NCI-H748 treated with DMSO at 0.1 percent for 48 hours (cell line): ENCODE results near the gene BEND3.
"Not testable (repeated sequence)": the region's sequence is repeated elsewhere in the genome, so short reads cannot be mapped to it uniquely, and the experiment has no call there.

Experiments
- DNase-seq: peaks from one replicate; lab custom pipeline; 2025; lab: John Stamatoyannopoulos, UW

Gene BEND3

DNA sequence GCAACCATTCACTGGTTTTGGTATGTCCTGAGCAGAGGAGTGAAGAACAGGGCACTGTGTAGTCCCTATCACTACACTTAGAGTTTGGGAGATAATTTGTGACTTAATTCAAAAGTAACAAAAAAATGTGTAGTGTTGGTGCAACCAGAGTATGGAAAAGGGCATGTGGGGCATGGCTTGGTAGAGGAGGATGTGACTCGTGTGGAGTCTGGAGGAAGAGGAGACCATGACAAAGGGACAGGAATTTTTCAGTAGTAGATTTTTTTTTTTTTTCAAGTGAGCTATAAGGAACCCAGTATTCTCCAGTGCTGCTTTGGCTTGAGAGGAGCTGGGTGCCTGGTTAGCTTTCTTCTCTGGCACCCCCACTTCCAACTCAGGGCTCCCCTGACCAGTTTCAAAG lies 82.2 kb downstream of the BEND3 start:
- DNase-seq: no peak

- no peak for DNase-seq
Measured at GRCh38 chr6:107032051-107032450, 83.3 kb downstream of the BEND3 start.

- DNase-seq: no peak
Measured at GRCh38 chr6:107030151-107030550, 85.2 kb downstream of the BEND3 start.

GRCh38 chr6:107026965-107027364 lies 88.3 kb downstream of the BEND3 start:
- DNase-seq: no peak

DNA sequence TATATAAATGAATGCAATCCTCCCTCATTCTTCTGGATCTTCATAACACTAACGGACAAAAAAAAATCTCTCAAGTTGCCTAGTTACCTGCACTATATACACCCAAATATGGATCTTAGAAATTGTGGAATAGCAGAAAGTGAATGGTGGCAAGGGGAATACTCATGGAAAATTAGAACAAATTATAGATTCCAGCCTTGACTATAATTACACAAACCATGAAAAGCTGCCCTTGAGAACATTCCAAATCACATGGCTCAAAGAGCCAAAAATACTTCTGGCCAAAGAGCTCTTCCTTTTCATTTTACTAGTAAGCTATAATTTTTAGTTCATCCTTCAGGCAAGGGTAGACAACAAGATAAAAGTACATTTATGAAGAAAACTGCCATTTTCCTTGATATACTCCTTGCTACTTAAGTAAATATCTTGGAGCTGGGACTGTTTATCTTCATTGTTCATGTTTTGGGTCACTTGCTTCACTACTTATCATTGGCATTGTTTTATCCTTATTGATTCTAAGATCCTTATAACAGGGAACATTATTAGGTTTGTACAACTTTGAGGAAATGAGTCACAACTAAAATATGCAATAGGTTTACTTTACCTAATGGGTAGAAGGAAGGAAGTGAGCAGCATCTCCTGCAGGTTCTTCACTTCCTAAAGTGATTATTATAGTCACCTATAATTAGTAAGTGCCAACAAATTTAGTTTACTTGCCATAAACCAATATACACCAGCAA lies 93.7 kb downstream of the BEND3 start:
- no peak for DNase-seq

DNA sequence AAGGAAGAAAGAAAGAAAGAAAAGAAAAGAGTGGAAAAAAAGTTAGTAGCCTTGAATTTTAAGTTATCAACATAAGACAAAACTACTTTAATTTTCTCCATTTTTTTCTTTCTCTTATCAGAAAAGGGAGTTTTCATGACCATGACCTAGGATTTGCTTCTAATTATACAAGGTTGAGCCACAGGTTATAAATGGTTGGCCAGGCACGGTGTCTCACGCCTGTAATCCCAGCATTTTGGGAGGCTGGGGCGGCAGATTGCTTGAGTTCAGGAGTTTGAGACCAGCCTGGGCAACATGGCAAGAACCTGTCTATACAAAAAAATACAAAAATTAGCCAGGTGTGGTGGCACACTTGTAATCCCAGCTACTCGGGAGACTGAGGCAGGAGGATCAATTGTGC lies 95.1 kb downstream of the BEND3 start:
- no peak for DNase-seq

DNA sequence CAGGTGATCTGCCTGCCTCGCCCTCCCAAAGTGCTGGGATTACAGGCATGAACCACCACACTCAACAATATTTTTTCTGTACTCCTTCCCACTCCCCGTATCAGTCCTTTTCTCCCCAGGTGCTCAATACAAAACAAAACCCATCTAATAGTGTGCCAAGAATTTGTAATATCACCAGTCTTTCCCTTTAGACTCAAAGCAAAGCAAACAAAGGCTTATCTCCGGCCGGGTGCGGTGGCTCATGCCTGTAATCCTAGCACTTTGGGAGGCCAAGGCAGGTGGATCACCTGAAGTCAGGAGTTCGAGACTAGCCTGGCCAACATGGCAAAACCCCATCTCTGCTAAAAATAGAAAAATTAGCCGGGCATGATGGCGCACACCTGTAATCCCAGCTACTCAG lies 95.7 kb downstream of the BEND3 start:
- DNase-seq: not testable (repeated sequence)

GRCh38 chr6:107019047-107019446 lies 96.3 kb downstream of the BEND3 start:
- DNase-seq: no peak
